Measurements from ENCODE around the gene GDPGP1.

GDPGP1 gene

GRCh38 chr15:90201130-90201943 lies 32.7 kb upstream of the GDPGP1 start, which contains the start of gene SEMA4B:
Gene SEMA4B, plus strand, starts transcription at chr15:90201330. Its CDS starts 249 bp downstream, at chr15:90201579.
- DNase-seq (ENCODE audit: extremely low read depth, low read depth) = no peak
- peak within 1 kb of the TSS; percentile 72 for H3K4me3 ChIP-seq (replicated peaks; ENCODE audit: low read depth, low read length)
- TF ChIP-seq CTCF (IDR thresholded peaks at IDR 0.05; ENCODE audit: low read depth, low read length, missing control alignments) = no peak

- peak overlapping the region; percentile 72 for H3K4me3 ChIP-seq (replicated peaks; ENCODE audit: low read depth, low read length)
- no peak for DNase-seq (ENCODE audit: extremely low read depth, low read depth)
- TF ChIP-seq CTCF (IDR thresholded peaks at IDR 0.05; ENCODE audit: low read depth, low read length, missing control alignments) = no peak
Measured at GRCh38 chr15:90201944-90202375, 32.0 kb upstream of the GDPGP1 start.

- DNase-seq (ENCODE audit: extremely low read depth, low read depth) = no peak
- H3K4me3 ChIP-seq (replicated peaks; ENCODE audit: low read depth, low read length) = no peak overlapping the region
- no peak for TF ChIP-seq CTCF (IDR thresholded peaks at IDR 0.05; ENCODE audit: low read depth, low read length, missing control alignments)
Measured at GRCh38 chr15:90202929-90203328, 31.1 kb upstream of the GDPGP1 start.

- TF ChIP-seq CTCF (IDR thresholded peaks at IDR 0.05; ENCODE audit: low read depth, low read length, missing control alignments) = no peak
- H3K4me3 ChIP-seq (replicated peaks; ENCODE audit: low read depth, low read length) = no peak overlapping the region
- DNase-seq (ENCODE audit: extremely low read depth, low read depth) = no peak
Measured at GRCh38 chr15:90203473-90203872, 30.5 kb upstream of the GDPGP1 start.

- no peak for TF ChIP-seq CTCF (IDR thresholded peaks at IDR 0.05; ENCODE audit: low read depth, low read length, missing control alignments)
- H3K4me3 ChIP-seq (replicated peaks; ENCODE audit: low read depth, low read length) = no peak overlapping the region
- DNase-seq (ENCODE audit: extremely low read depth, low read depth) = no peak
Measured at GRCh38 chr15:90203922-90204321, 30.1 kb upstream of the GDPGP1 start.

- TF ChIP-seq CTCF (IDR thresholded peaks at IDR 0.05; ENCODE audit: low read depth, low read length, missing control alignments) = no peak
- no peak overlapping the region for H3K4me3 ChIP-seq (replicated peaks; ENCODE audit: low read depth, low read length)
- no peak for DNase-seq (ENCODE audit: extremely low read depth, low read depth)
Measured at GRCh38 chr15:90205050-90205848, 28.8 kb upstream of the GDPGP1 start.
